ENCODE measurements around the gene MEI1. TPM values are rescaled to one million over a fixed set of nuclear protein-coding genes. Genes with fewer than 3 reads are reported as not detected.

MEI1 gene
- total RNA-seq, 2 experiments from 2014 or later, result 2.3 to 14.6 TPM

DNA sequence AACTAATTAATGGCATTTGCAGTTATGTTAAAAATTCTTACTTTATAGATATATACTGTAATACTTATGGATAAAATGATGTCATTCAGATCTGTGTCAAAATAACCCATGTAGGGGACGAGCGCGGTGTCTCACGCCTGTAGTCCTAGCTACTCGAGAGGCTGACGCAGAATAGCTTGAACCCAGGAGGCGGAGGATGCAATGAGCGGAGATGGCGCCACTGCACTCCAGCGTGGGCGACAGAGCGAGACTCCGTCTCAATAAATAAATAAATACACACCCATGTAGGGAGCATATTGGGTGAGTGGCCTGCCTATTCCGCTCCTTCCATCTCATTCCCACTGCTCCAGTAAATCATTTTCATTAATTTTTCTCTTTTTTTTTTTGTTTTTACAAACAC, 17.7 kb upstream of the MEI1 start:
- Histone ChIP-seq H3K4me2 (ENCODE audit: low read length) (peak overlapping the region; percentile 63), H3K79me2 (ENCODE audit: insufficient read depth, low read depth, low read length) (peaks cover 91% of the 10 kb centered on the region), H2AFZ (ENCODE audit: low read length) (no peak overlapping the region), H3K27ac (ENCODE audit: low read depth, low read length, poor library complexity, severe bottlenecking) (peak overlapping the region; percentile 75), H3K36me3 (ENCODE audit: insufficient read depth, low read length) (peaks cover 71% of the 10 kb centered on the region), H3K9me3 (ENCODE audit: low read length) (no peaks in the 10 kb centered on the region), H3K9me2 (ENCODE audit: insufficient read depth, low read length) (no peaks in the 10 kb centered on the region), H3K4me3 (ENCODE audit: low read depth, low read length, poor library complexity, severe bottlenecking) (peak overlapping the region; percentile 74), H4K20me1 (ENCODE audit: insufficient read depth, low read length) (peaks cover 25% of the 10 kb centered on the region), H3K4me1 (ENCODE audit: insufficient read depth, low read length, poor library complexity, severe bottlenecking) (peaks cover 25% of the 10 kb centered on the region)
- intact Hi-C loops (cut with micrococcal nuclease; ENCODE audit: unreplicated experiment), result no loop called here
- peak; percentile 36 for DNase-seq (ENCODE audit: low spot score)
- no peak for TF ChIP-seq EZH2phosphoT487 (IDR thresholded peaks at IDR 0.05; ENCODE audit: borderline replicate concordance, low read depth, low read length)
- TF ChIP-seq, protein P1, sequence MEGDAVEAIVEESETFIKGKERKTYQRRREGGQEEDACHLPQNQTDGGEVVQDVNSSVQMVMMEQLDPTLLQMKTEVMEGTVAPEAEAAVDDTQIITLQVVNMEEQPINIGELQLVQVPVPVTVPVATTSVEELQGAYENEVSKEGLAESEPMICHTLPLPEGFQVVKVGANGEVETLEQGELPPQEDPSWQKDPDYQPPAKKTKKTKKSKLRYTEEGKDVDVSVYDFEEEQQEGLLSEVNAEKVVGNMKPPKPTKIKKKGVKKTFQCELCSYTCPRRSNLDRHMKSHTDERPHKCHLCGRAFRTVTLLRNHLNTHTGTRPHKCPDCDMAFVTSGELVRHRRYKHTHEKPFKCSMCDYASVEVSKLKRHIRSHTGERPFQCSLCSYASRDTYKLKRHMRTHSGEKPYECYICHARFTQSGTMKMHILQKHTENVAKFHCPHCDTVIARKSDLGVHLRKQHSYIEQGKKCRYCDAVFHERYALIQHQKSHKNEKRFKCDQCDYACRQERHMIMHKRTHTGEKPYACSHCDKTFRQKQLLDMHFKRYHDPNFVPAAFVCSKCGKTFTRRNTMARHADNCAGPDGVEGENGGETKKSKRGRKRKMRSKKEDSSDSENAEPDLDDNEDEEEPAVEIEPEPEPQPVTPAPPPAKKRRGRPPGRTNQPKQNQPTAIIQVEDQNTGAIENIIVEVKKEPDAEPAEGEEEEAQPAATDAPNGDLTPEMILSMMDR (conservative IDR thresholded peaks at IDR 0.05; ENCODE audit: low read length), result 0 out of 2 replicates have a peak, but pooled peaks have one; percentile 8
- BruUV-seq (replicated peaks), result TSS peak; percentile 53
- POLR2A ChIA-PET, result no interaction called here
- CTCF ChIA-PET (ENCODE audit: unreplicated experiment), result no interaction called here

DNA sequence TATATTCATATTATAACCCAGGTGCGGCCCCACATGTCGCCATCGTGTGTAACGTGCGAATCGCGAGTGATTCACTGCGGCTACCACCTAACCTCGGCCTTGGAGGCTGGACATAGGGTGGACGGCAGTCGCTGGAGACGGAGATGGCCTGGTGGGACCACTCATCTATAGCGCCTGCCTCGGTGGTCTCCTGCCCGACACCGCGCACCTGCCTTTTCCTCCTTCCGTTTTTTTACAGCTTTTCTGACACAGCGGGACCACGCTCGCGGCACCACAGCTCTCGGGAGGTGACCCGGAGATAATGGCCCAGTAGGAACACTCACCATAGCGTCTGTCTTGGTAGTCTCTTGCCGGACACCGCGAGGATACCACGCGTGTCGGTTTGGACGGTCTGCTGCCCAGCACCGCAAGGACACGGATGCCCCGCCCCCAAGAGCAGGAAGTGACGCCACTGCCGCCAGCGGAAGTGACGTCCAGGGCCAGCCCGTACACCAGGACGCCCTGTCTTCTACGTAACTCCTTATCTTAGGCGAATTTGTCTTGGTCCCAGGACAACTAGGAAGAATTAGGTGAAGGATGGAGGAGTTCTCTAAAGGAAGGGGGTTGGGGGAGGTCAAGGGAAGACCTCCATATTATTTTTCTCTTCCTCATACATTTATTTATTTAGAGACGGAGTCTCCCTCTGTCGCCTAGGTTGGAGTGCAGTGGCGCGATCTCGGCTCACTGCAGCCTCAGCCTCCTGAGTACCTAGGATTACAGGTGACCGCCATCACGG, 17.1 kb upstream of the MEI1 start:
- no peaks in the 10 kb centered on the region for H3K9me3 ChIP-seq (ENCODE audit: low read length)

More for the DNA sequence above, 17.1 kb upstream of the MEI1 start:
- no TSS peak for BruUV-seq (replicated peaks)
- H3K27ac ChIP-seq (ENCODE audit: low read depth, low read length, poor library complexity, severe bottlenecking), result peak overlapping the region; percentile 75
- no peaks in the 10 kb centered on the region for H3K9me2 ChIP-seq (ENCODE audit: insufficient read depth, low read length)
- peak overlapping the region; percentile 74 for H3K4me3 ChIP-seq (ENCODE audit: low read depth, low read length, poor library complexity, severe bottlenecking)
- H3K4me2 ChIP-seq (ENCODE audit: low read length), result peak overlapping the region; percentile 63
- intact Hi-C loops (cut with micrococcal nuclease; ENCODE audit: unreplicated experiment), result no loop called here
- H4K20me1 ChIP-seq (ENCODE audit: insufficient read depth, low read length), result peaks cover 25% of the 10 kb centered on the region
- POLR2A ChIA-PET, result no interaction called here
- peaks cover 97% of the 10 kb centered on the region for H3K79me2 ChIP-seq (ENCODE audit: insufficient read depth, low read depth, low read length)
- peak; percentile 81 for DNase-seq (ENCODE audit: low spot score)
- no peak for TF ChIP-seq EZH2phosphoT487 (IDR thresholded peaks at IDR 0.05; ENCODE audit: borderline replicate concordance, low read depth, low read length)
- TF ChIP-seq, protein P1 (conservative IDR thresholded peaks at IDR 0.05; ENCODE audit: low read length), result no peak
- CTCF ChIA-PET (ENCODE audit: unreplicated experiment), result interaction anchor here (0.6 kb wide), 1 partner anchor 1880 kb away, joined by 3 read pairs; no protein-coding TSS in a partner anchor
- peaks cover 30% of the 10 kb centered on the region for H3K4me1 ChIP-seq (ENCODE audit: insufficient read depth, low read length, poor library complexity, severe bottlenecking)
- H2AFZ ChIP-seq (ENCODE audit: low read length), result no peak overlapping the region
- H3K36me3 ChIP-seq (ENCODE audit: insufficient read depth, low read length), result peaks cover 67% of the 10 kb centered on the region

Data from OCI-LY7 (cell line).